ENCODE data around the gene CD19. TPM values are rescaled to one million over a fixed set of nuclear protein-coding genes. Genes with fewer than 3 reads are reported as not detected.

CD19 gene
- total RNA-seq, 1 donor from 2014 or later, result not detected

- no peak for TF ChIP-seq CTCF (IDR thresholded peaks at IDR 0.05; ENCODE audit: borderline replicate concordance)
- no peaks in the 10 kb centered on the region for H3K4me1 ChIP-seq
- no peak overlapping the region for H3K4me3 ChIP-seq
- no peak overlapping the region for H3K27ac ChIP-seq (replicated peaks)
- H3K27me3 ChIP-seq (ENCODE audit: low read depth), result no peaks in the 10 kb centered on the region
- H3K36me3 ChIP-seq, result no peaks in the 10 kb centered on the region
- DNase-seq, result no peak
- H3K9me3 ChIP-seq (replicated peaks), result no peaks in the 10 kb centered on the region
- intact Hi-C loops (cut with micrococcal nuclease), result no loop called here
Observed at GRCh38 chr16:28891964-28892890, 39.5 kb upstream of the CD19 start.

GRCh38 chr16:28893291-28893690 is 38.5 kb upstream of the CD19 start:
- no peaks in the 10 kb centered on the region for H3K36me3 ChIP-seq
- H3K27ac ChIP-seq (replicated peaks), result no peak overlapping the region
- no peak for DNase-seq
- H3K27me3 ChIP-seq (ENCODE audit: low read depth), result no peaks in the 10 kb centered on the region
- no peak overlapping the region for H3K4me3 ChIP-seq
- no peak for TF ChIP-seq CTCF (IDR thresholded peaks at IDR 0.05; ENCODE audit: borderline replicate concordance)
- H3K4me1 ChIP-seq, result no peaks in the 10 kb centered on the region
- intact Hi-C loops (cut with micrococcal nuclease), result no loop called here
- no peaks in the 10 kb centered on the region for H3K9me3 ChIP-seq (replicated peaks)

- H3K27me3 ChIP-seq (ENCODE audit: low read depth), result no peaks in the 10 kb centered on the region
- H3K36me3 ChIP-seq, result no peaks in the 10 kb centered on the region
- H3K4me1 ChIP-seq, result no peaks in the 10 kb centered on the region
- no peak for DNase-seq
- no peaks in the 10 kb centered on the region for H3K9me3 ChIP-seq (replicated peaks)
- intact Hi-C loops (cut with micrococcal nuclease), result no loop called here
- no peak overlapping the region for H3K27ac ChIP-seq (replicated peaks)
- no peak overlapping the region for H3K4me3 ChIP-seq
- TF ChIP-seq CTCF (IDR thresholded peaks at IDR 0.05; ENCODE audit: borderline replicate concordance), result no peak
Observed at GRCh38 chr16:28895609-28896008, 36.2 kb upstream of the CD19 start.

- H3K4me3 ChIP-seq, result no peak overlapping the region
- TF ChIP-seq CTCF (IDR thresholded peaks at IDR 0.05; ENCODE audit: borderline replicate concordance), result no peak
- H3K4me1 ChIP-seq, result no peaks in the 10 kb centered on the region
- DNase-seq, result no peak
- H3K27me3 ChIP-seq (ENCODE audit: low read depth), result no peaks in the 10 kb centered on the region
- intact Hi-C loops (cut with micrococcal nuclease), result no loop called here
- H3K27ac ChIP-seq (replicated peaks), result no peak overlapping the region
- no peaks in the 10 kb centered on the region for H3K36me3 ChIP-seq
- no peaks in the 10 kb centered on the region for H3K9me3 ChIP-seq (replicated peaks)
Observed at GRCh38 chr16:28897826-28898225, 33.9 kb upstream of the CD19 start.

GRCh38 chr16:28898266-28898665 is 33.5 kb upstream of the CD19 start:
- no peak overlapping the region for H3K4me3 ChIP-seq
- no peaks in the 10 kb centered on the region for H3K9me3 ChIP-seq (replicated peaks)
- intact Hi-C loops (cut with micrococcal nuclease), result no loop called here
- H3K4me1 ChIP-seq, result no peaks in the 10 kb centered on the region
- no peak for DNase-seq
- no peaks in the 10 kb centered on the region for H3K36me3 ChIP-seq
- no peaks in the 10 kb centered on the region for H3K27me3 ChIP-seq (ENCODE audit: low read depth)
- no peak overlapping the region for H3K27ac ChIP-seq (replicated peaks)
- TF ChIP-seq CTCF (IDR thresholded peaks at IDR 0.05; ENCODE audit: borderline replicate concordance), result no peak
